ENCODE measurements around the gene MAP3K8. TPM values are rescaled to one million over a fixed set of nuclear protein-coding genes. Genes with fewer than 3 reads are reported as not detected.
"Not testable (repeated sequence)": the region's sequence is repeated elsewhere in the genome, so short reads cannot be mapped to it uniquely, and the experiment has no call there.

MAP3K8 gene
- total RNA-seq, 2 experiments from 2014 or later: 36.5 to 40.6 TPM

DNA sequence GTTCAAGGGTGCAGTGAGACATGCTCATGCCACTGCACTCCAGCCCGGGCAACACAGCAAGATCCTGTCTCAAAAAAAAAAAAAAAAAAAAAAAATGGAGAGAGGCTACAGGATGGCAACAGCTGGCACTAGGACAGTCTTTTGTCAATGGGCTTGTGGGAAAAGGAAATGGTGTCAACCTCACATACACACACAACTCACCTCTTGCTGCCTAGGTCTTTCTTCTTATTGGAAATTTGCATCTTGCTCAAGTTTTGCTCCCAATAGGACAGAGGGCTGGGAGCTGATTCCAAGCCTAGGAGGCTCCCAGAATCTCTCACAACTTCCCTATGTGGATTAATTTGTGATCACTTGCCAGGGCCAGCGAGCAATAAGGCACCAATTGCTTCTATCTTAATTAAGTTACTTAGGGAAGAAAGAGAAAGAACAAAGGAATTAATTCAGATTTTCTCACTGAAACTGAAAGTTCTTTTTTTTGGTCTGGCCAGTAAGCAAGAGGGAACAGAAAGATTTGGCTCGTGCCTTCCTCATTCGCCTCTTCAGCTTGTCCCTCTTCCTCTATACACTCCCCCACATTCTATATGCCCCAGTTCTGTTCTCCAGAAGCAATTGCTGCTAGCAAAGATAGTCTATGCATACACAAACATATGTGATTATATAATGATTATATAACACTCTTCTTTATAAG lies 33.8 kb downstream of the MAP3K8 start:
- Mint-ChIP-seq H3K36me3 (no peaks in the 10 kb centered on the region), H3K4me1 (ENCODE audit: low read depth) (peaks cover 7% of the 10 kb centered on the region), H3K27me3 (no peaks in the 10 kb centered on the region), H3K27ac (no peak overlapping the region), H3K9me3 (no peaks in the 10 kb centered on the region), H3K4me3 (no peak overlapping the region)
- ChIA-PET POLR2A (interaction anchor here (0.6 kb wide), 2 partner anchors 135 to 275 kb away, joined by 3 read pairs; no protein-coding TSS in a partner anchor), CTCF (no interaction called here)
- intact Hi-C loops (cut with micrococcal nuclease): no loop called here
- no peak for DNase-seq

DNA sequence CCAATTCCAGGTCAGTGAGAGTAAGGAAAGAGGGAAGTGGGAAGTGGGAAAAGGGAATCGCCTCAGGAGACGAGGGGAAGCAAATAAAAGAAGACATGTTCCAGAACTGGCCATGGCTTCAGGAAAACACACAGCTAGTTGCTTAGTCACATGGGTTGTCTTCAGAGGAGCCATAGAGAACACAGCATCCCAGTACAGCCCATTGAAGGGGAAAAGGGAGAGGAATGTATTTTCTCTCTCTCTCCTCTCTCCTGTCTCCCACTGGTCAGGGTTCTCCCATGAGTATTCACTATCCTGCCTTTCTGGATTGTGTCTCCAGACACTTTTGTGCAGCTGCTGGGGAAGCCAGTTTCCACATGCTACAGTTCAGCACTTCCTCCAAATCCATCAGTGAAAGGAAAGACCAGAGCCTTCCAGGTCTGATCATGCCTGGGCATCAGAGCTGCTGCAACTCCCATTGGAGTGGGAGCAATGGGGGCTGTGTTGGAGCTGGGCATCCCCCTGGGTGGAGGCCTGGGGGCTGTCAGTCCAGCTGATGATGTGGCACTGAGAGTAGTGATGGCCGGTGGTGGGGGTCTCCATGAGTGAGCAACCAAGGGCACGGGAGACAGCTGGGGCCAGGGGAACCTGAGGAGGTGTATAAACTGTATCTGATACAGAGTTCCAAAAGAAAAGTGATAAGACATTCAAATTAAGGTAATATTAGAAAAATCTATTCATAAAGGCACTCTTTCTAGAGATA lies 38.6 kb downstream of the MAP3K8 start:
- Mint-ChIP-seq H3K9me3 (no peaks in the 10 kb centered on the region), H3K4me3 (no peak overlapping the region), H3K27me3 (no peaks in the 10 kb centered on the region), H3K4me1 (ENCODE audit: low read depth) (peaks cover 5% of the 10 kb centered on the region), H3K27ac (no peak overlapping the region), H3K36me3 (no peaks in the 10 kb centered on the region)
- ChIA-PET POLR2A (no interaction called here), CTCF (no interaction called here)
- no peak for DNase-seq
- intact Hi-C loops (cut with micrococcal nuclease): no loop called here

- H3K36me3 Mint-ChIP-seq; H3K4me1 Mint-ChIP-seq (ENCODE audit: low read depth); POLR2A ChIA-PET; CTCF ChIA-PET; H3K27me3 Mint-ChIP-seq; H3K27ac Mint-ChIP-seq; H3K9me3 Mint-ChIP-seq; intact Hi-C loops (cut with micrococcal nuclease); DNase-seq; H3K4me3 Mint-ChIP-seq: not testable (repeated sequence)
Observed at GRCh38 chr10:30475515-30475914, 41.5 kb downstream of the MAP3K8 start.

DNA sequence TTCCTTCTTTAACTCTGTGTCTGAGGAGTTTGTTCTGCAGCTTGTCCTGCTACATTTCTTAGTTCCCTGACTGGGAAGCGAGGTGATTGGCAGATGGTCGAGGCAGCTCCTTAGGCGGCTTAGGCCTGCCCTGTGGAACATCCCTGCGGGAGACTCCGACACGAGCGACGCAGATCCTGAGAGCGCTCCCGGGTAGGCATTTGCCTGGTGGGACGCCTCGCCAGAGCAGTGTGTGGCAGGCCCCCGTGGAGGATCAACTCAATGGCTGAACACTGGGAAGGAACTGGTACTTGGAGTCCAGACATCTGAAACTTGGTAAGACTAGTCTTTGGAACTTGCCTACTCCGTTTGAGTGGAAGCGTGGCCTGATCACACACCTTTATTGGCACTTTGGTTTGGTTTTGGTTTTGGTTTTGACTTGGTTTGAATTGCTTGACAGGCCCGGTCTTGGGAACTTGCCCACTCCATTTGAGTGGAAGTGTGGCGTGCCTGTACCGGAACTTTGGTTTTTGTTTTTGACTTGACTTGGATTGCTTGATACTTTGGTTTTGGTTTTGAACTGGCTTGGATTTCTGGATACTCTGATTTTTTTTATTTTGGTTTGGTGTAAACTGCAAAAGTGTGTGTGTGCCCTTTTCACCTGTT lies 42.6 kb downstream of the MAP3K8 start:
- no peak for DNase-seq
- Mint-ChIP-seq H3K9me3 (peaks cover 3% of the 10 kb centered on the region), H3K4me3 (no peak overlapping the region), H3K27ac (no peak overlapping the region), H3K36me3 (no peaks in the 10 kb centered on the region), H3K4me1 (ENCODE audit: low read depth) (no peaks in the 10 kb centered on the region), H3K27me3 (no peaks in the 10 kb centered on the region)
- intact Hi-C loops (cut with micrococcal nuclease): no loop called here
- POLR2A ChIA-PET: no interaction called here
- CTCF ChIA-PET: no interaction called here

DNA sequence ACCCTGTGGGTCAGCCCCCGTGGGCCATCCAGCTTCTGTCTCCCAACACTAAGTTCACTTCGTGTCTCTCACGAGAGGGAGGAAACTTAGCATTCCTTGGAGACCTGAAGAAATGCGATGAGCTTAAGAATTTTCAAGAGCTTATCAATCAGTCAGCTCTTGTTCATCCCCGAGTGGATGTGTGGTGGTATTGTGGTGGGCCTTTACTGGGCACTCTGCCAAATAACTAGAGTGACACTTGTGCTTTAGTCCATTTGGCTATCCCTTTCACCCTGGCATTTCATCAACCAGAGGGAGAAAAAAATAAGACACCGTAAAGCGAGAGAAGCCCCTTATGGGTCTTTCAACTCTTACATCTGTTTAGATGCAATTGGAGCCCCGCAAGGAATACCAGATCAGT lies 45.5 kb downstream of the MAP3K8 start:
- H3K27ac Mint-ChIP-seq; H3K4me1 Mint-ChIP-seq (ENCODE audit: low read depth); H3K4me3 Mint-ChIP-seq; H3K36me3 Mint-ChIP-seq; POLR2A ChIA-PET; intact Hi-C loops (cut with micrococcal nuclease); CTCF ChIA-PET; DNase-seq; H3K27me3 Mint-ChIP-seq: not testable (repeated sequence)
- H3K9me3 Mint-ChIP-seq: peaks cover 11% of the 10 kb centered on the region

DNA sequence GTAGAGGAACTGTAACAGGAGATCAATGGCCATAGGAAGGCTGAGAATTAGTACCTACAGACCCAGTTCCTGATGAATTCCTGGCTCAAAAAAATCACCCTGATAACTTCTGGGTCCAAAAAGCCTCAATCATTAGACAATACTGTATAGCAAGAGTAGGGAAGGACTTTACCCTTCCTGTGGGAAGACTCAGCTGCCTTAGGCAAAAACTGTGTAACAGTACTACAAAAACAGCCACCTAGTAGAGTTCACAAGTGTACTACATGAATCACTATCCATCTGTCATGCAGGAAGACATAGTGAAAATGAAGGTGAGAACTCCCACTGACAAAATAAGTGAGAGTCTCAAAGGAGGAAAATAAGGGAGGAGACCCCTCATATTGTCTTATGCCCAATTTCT lies 47.6 kb downstream of the MAP3K8 start:
- CTCF ChIA-PET: no interaction called here
- POLR2A ChIA-PET: no interaction called here
- Mint-ChIP-seq H3K27me3 (no peaks in the 10 kb centered on the region), H3K4me3 (no peak overlapping the region), H3K27ac (no peak overlapping the region), H3K36me3 (no peaks in the 10 kb centered on the region), H3K9me3 (peaks cover 11% of the 10 kb centered on the region), H3K4me1 (ENCODE audit: low read depth) (no peaks in the 10 kb centered on the region)
- no peak for DNase-seq
- intact Hi-C loops (cut with micrococcal nuclease): no loop called here

GRCh38 chr10:30488316-30488715 lies 54.3 kb downstream of the MAP3K8 start:
- no peak overlapping the region for H3K27ac Mint-ChIP-seq
- H3K4me3 Mint-ChIP-seq: no peak overlapping the region
- peaks cover 21% of the 10 kb centered on the region for H3K4me1 Mint-ChIP-seq (ENCODE audit: low read depth)
- ChIA-PET CTCF (interaction anchor here (1.6 kb wide), 1 partner anchor 9 kb away, joined by 4 read pairs; no protein-coding TSS in a partner anchor), POLR2A (interaction anchor here (0.8 to 1.0 kb wide), 2 partner anchors 9 to 24 kb away, joined by 3 read pairs; no protein-coding TSS in a partner anchor)
- intact Hi-C loops (cut with micrococcal nuclease): no loop called here
- DNase-seq: no peak
- H3K27me3 Mint-ChIP-seq: no peaks in the 10 kb centered on the region
- no peaks in the 10 kb centered on the region for H3K9me3 Mint-ChIP-seq
- no peaks in the 10 kb centered on the region for H3K36me3 Mint-ChIP-seq

DNA sequence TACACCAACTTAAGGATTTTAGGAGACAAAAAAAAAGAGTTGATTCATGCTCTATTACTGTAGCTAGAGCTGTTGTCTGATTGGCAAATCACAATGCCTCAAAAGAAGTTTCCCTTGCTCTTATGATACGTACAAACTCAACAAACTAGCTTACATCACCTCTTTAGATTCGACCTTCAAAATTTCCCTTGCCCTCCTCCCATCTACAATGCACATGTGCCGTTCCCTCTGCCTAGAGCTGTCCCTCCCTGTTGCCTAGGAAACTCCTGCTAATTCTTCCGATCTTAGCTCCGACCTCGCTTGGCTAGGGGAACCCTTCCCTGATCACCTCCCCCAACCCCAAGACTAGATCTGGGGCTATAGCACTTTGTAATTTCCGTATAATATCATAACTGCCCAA lies 55.4 kb downstream of the MAP3K8 start:
- POLR2A ChIA-PET: interaction anchor here (0.6 kb wide), 1 partner anchor 52 kb away, joined by 3 read pairs; no protein-coding TSS in a partner anchor
- Mint-ChIP-seq H3K9me3 (no peaks in the 10 kb centered on the region), H3K4me3 (no peak overlapping the region), H3K4me1 (ENCODE audit: low read depth) (peaks cover 29% of the 10 kb centered on the region), H3K36me3 (no peaks in the 10 kb centered on the region), H3K27me3 (no peaks in the 10 kb centered on the region), H3K27ac (no peak overlapping the region)
- no peak for DNase-seq
- intact Hi-C loops (cut with micrococcal nuclease): no loop called here
- CTCF ChIA-PET: no interaction called here

DNA sequence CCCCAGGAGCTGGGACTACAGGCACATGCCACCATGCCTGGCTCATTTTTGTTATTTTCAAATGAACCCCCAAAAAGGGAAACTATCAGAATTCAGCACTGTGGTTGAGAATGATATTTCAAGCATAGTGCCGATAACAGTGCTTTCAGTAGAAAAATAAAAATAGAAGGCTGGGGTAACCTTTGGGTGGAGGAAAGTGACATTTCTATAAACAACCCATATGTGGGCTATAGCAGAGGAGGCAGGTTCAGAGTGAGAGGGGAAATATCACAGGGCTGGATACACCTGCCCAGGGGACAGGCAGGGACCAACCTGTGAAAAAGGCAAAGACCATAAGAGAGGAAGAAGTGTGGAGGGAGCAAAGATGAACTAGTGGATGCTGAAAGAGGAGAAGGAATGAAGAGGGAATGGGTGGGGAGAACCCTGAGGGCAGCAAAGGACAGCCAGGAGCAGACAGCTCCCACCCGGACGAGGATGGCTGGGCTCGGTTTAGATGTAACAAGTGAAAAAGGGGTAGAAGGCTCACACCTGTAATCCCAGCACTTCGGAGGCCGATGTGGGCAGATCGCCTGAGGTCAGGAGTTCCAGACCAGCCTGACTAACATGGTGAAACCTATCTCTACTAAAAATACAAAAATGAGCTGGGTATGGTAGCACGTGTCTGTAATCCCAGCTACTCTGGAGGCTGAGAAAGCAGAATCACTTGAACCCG lies 56.5 kb downstream of the MAP3K8 start:
- Mint-ChIP-seq H3K27ac (no peak overlapping the region), H3K4me1 (ENCODE audit: low read depth) (peaks cover 29% of the 10 kb centered on the region), H3K27me3 (no peaks in the 10 kb centered on the region), H3K4me3 (no peak overlapping the region), H3K36me3 (no peaks in the 10 kb centered on the region), H3K9me3 (no peaks in the 10 kb centered on the region)
- DNase-seq: no peak
- POLR2A ChIA-PET: no interaction called here
- CTCF ChIA-PET: interaction anchor here (1.0 kb wide), 1 partner anchor 20 kb away, joined by 3 read pairs; no protein-coding TSS in a partner anchor
- intact Hi-C loops (cut with micrococcal nuclease): loop anchor here (5.0 kb wide), 1 partner anchor 37 kb away; no protein-coding TSS in a partner anchor

- no peaks in the 10 kb centered on the region for H3K9me3 Mint-ChIP-seq
- peak; percentile 25 for DNase-seq
- H3K27me3 Mint-ChIP-seq: no peaks in the 10 kb centered on the region
- ChIA-PET CTCF (interaction anchor here (0.8 to 1.3 kb wide), 4 partner anchors 19 to 100 kb away, joined by 3 to 4 read pairs (median 4); no protein-coding TSS in a partner anchor), POLR2A (no interaction called here)
- no peak overlapping the region for H3K27ac Mint-ChIP-seq
- no peak overlapping the region for H3K4me3 Mint-ChIP-seq
- H3K4me1 Mint-ChIP-seq (ENCODE audit: low read depth): peaks cover 29% of the 10 kb centered on the region
- intact Hi-C loops (cut with micrococcal nuclease): loop anchor here (5.0 kb wide), 1 partner anchor 36 kb away; no protein-coding TSS in a partner anchor
- H3K36me3 Mint-ChIP-seq: no peaks in the 10 kb centered on the region
Observed at GRCh38 chr10:30491204-30491915, 57.4 kb downstream of the MAP3K8 start.

DNA sequence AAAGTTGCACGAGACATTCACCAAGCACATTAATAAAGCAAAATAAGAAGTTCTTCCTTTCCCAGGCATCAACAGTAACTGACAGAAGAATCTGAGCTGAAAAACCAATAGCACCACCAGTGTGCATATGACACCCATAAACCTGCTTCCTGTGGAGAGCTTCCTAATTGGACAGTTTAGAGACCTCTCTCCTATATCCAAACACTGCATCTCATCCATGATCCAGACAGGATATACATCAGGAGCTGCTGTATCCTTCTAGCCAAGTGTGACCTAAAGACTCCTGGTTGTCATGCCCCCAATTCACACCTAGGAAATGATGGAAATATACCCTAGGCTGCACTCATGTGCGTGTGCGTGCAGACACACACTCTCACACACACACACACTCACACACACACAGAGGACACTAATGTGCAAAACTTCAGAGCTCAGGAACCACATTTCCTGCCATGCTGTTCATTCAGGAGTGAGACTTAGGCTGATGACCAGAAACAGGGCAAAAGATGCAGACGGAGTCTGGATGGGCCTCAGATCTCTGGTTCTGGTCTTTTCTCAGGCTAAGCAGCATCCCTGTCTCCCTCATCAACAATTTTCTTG lies 58.0 kb downstream of the MAP3K8 start:
- POLR2A ChIA-PET: no interaction called here
- no peak overlapping the region for H3K4me3 Mint-ChIP-seq
- H3K27ac Mint-ChIP-seq: no peak overlapping the region

More for the DNA sequence above, 58.0 kb downstream of the MAP3K8 start:
- Mint-ChIP-seq H3K4me1 (ENCODE audit: low read depth) (peaks cover 31% of the 10 kb centered on the region), H3K36me3 (no peaks in the 10 kb centered on the region), H3K9me3 (no peaks in the 10 kb centered on the region), H3K27me3 (no peaks in the 10 kb centered on the region)
- DNase-seq: no peak
- CTCF ChIA-PET: interaction anchor here (0.8 to 1.5 kb wide), 5 partner anchors 10 to 100 kb away, joined by 3 to 4 read pairs (median 3); no protein-coding TSS in a partner anchor
- intact Hi-C loops (cut with micrococcal nuclease): loop anchor here (5.0 kb wide), 1 partner anchor 35 kb away; no protein-coding TSS in a partner anchor

Data from activated CD4-positive, alpha-beta memory T cell treated with anti-CD3 and anti-CD28 coated beads for 36 hours (primary cell).